GM20000 (cell line): ENCODE measurements around the gene CNTN1.

ENCODE experiments used
- DNase-seq: peaks from one replicate; pipeline ENCODE4 v3.0.0; 2012; ENCODE audit warnings: low spot score
- CTCF ChIP-seq: IDR thresholded peaks from 2 replicates; pipeline ENCODE4 v1.5.1; 2012; ENCODE audit warnings: mild to moderate bottlenecking, control low read depth; ENCODE audit errors: extremely low read depth, missing control alignments

CNTN1 gene

GRCh38 chr12:40833818-40834217 is 141.6 kb downstream of the CNTN1 start:
- no peak for TF ChIP-seq CTCF
- DNase-seq = no peak

GRCh38 chr12:40834321-40834720 is 142.1 kb downstream of the CNTN1 start:
- no peak for DNase-seq
- TF ChIP-seq CTCF = no peak

GRCh38 chr12:40837891-40838429 is 145.7 kb downstream of the CNTN1 start:
- DNase-seq = no peak
- TF ChIP-seq CTCF = no peak

GRCh38 chr12:40843495-40843894 is 151.3 kb downstream of the CNTN1 start:
- TF ChIP-seq CTCF = no peak
- DNase-seq = no peak

- DNase-seq = no peak
- no peak for TF ChIP-seq CTCF
These were observed 161.0 kb downstream of the CNTN1 start for GRCh38 chr12:40853221-40853620.

DNA sequence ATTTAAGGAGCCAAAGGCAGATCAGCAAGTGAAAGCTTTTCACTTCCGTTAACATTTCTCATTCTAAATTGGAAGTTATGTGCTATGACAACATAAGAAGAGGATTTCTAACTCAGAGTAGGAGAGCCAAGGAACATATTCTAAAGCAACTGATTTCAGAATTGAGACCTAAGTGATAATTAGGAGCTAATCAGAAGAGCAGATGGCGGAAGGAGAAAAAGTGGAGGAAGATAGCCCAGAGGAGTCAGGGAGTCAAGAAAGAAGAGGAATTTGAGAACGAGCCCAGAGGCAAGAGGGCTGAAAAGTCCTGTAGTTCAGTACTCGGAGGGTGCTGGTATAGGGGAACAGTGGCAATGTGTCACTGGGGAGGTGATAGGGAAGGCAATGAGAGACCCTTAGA is 162.4 kb downstream of the CNTN1 start:
- no peak for DNase-seq
- TF ChIP-seq CTCF = no peak

DNA sequence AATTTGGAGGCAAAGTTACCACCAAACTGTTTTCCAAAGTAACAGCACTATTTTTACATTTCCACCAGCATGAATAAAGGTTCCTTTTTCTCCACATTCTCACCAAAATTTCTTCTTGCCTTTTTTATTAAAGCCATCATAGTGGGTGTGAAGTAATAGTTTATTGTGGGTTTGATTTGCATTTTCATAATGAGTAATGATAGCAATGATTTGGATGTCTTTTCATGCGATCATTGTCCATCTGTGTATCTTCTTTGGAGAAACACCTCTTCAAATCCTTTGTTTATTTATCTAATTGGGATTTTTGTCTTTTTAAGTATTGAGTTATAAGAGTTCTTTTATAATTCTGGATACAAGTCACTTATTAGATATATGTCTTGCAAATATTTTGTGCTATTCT is 172.7 kb downstream of the CNTN1 start:
- DNase-seq = no peak
- TF ChIP-seq CTCF = no peak

DNA sequence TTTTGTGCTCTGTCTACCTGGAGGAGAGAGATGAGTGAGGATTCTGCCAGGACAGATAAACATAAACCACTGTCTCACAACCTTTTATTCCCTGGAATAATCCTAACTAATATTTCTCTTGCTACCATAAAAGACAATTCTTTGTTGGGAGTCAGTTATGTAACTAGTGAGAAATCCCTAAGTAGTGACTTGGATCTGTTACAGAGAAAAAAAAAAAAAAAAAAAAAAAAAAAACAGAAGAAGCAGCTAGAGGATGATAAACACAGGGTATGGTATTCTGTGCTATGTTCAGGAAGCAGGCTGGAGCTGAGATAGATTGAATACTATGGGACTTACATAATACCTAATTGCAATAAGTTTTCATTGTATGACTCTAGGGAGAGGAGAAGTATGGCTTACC is 178.7 kb downstream of the CNTN1 start:
- TF ChIP-seq CTCF = no peak
- no peak for DNase-seq
